RPMI8226 (cell line): ENCODE data around the gene ENGASE.
"Not testable (repeated sequence)": the region's sequence is repeated elsewhere in the genome, so short reads cannot be mapped to it uniquely, and the experiment has no call there.

Source experiments
- DNase-seq: peaks from one replicate; pipeline ENCODE4 v3.0.0-alpha.2; 2015

The ENGASE gene, protein sequence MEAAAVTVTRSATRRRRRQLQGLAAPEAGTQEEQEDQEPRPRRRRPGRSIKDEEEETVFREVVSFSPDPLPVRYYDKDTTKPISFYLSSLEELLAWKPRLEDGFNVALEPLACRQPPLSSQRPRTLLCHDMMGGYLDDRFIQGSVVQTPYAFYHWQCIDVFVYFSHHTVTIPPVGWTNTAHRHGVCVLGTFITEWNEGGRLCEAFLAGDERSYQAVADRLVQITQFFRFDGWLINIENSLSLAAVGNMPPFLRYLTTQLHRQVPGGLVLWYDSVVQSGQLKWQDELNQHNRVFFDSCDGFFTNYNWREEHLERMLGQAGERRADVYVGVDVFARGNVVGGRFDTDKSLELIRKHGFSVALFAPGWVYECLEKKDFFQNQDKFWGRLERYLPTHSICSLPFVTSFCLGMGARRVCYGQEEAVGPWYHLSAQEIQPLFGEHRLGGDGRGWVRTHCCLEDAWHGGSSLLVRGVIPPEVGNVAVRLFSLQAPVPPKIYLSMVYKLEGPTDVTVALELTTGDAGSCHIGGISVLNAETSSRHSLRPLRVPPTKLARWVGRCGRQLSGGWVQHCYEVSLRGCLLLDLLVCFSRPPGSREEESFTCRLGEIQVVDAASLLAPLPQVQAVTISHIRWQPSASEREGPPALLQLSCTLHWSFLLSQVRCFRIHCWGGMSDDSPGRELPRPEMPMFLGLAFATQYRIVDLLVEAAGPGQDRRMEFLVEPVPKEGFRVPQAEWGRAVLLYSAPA

DNA sequence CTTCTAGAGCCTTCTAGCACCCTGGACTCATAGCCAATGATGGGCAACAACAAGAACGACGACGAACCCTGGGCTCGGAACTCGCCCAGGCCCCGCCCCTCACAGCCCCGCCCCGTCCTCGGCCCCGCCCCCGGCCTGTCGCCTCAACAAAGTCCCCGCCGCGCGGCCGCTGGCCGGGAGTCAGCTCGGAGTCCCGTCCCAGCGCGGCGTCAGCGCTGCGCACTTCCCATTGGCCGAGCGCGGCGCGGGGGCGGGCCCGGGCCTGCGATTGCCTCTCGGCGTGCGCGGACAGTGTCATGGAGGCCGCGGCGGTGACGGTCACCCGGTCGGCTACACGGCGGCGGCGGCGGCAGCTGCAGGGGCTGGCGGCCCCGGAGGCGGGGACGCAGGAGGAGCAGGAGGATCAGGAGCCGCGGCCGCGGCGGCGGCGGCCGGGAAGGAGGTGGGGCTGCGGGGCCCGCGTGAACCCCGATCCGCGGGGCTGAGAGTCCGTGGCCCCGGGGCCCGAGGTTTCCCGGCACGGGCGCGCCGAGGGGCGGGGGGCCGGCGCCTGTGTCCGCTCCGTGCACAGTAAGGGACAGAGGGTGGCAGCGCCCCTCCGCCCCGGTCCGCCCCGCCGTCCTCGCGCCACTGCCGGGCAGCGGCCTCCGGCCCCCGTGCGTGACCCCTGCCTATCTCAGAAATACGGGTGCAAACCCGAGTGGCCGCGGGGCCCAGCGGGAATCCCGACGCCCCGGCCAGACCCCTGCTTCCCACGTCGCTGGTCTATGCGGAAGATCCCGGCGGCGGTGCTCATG, at the start of gene ENGASE:
Gene ENGASE (plus strand): TSS at position 176 of the 797 bp plus-strand sequence. CDS start 121 bp downstream, at position 297.
- DNase-seq = peak; percentile 95

DNA sequence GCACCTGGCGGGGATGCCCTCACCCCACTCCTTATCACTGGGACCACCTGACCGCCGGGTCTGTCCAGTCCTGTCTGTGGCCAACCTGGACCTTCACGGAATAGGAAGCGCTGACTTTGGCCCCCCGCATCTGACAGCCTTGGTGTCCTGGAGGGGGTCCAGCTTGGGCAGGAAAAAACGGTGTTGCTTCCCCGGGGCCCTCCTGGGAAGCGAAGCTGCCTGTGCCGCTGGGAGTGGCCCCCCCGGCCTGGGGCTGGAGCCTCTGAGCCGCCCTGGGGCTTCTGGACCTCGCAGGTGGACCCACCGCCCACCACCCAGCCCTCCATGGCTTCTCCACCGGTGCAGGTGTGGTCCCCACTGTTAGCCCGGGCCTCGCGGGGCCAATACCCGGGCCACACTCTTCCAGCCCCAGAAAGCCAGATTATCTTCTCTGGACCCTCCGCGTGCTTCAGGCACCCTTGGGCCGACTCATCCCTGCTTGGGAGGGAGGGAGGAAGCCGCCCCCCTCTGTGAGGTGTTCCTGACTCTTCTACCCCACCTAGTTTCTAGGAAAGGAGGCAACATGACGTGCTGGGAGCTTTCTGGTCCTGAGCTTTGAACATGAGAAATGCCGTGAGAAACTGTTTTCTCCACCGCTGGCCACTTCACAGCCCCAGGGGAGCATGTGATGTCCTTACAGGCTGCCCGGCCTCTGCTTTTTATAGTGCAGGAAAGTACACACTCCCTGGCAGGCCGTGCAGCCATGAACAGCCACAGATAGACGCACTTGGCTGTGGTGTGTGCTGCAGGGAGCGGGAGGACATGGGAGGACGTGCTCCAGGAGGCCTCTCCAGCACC, 49.5 kb upstream of the ENGASE start:
- DNase-seq = no peak

DNA sequence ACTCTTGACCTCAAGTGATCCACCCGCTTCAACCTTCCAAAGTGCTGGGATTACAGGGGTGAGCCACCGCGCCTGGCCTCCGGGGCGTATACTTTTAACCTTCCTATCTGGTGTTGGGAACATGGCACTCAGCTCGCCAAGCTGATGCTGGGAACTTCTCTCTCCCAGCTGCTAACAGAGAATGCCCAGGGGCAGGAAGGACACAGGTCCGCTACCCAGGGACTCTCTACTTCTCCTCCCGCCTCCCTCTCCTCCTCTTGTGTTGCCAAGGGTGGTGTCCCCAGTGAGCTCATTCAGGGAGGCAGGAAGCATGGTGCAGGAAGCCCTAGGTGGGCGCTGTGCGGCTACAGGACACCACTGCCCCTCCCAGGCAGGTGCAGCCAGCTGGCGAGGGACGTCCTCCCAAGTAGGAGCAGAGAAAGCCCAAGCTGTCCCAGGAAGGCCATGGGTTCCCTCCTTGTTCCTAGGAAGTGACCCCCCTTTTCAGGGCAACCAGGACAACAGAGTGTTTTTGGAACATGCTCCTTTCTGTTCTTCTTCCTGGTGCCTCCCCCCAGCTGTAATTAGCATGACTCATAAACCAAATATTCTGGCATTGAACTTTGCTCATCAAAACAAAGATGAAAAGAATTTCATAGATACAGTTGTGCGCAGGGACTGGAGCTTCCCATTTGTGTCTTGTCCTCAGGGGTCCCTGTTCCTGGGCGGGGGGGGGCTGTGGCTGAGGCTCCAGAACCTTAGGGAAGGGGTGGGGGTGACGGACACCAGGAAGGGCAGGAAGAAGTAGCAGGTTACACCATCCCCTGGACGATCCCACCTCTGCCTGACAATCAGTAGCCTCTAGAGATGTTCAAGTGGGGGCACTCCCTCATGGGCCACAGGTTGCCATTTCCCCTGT, 48.0 kb upstream of the ENGASE start:
- no peak for DNase-seq

DNA sequence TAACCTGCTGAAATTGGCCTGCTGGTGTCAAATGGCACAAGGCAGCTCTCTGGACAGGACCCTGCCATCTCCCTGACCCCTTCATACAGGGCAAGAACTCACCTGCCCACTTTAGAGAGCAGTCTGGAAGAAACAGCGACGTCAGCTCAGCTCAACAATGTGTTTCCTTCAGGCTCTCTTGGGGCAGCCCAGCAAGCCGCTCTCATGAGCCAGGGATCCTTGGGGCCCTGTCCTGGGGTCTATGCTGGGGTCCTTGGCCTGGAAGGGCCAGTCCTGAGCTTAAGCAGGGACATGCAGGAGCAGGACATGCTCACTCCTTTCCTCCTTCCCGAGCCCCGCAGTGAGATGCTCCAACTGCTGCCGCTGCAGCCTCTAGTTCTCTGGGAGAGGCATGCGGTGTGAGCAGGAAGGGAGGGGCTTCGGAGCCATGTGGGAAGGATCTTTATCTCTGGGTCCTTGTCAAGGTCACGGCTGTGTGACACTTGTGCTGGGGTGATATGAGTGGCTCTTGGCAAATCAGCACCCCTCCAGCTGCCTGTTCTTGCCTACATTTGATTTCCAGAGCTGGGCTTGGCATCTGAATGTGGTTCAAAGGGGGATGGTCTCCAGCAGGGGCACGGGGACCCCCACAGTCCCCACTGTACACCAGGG, 47.2 kb upstream of the ENGASE start:
- no peak for DNase-seq

DNA sequence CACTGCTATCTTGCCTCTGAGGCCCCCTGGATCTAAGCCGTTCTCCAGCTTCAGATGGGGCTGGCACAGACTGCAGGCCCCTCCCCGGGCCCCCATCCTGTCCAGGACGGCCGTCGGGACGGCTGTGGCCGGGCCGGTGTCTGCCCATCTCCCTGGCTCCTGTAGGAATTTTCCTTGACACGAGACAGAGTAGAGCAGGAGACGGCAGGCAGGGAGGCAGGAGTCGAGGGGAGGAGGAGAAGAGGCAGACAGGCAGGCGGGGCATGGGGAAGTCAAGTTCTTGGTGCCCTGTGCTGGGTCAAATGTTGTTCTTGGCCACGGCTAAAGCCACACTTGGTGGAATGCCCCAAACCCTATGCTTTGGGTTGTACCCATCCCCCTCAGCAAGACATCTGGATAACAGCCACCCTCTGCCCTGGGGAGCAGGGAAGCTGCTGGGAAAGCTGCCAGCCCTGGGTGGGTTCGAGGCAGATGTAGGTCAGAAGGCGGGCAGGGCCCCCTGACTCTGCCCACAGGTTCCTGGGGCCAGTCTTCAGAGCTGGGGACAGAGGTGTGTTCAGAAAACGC, 46.6 kb upstream of the ENGASE start:
- peak; percentile 32 for DNase-seq

DNA sequence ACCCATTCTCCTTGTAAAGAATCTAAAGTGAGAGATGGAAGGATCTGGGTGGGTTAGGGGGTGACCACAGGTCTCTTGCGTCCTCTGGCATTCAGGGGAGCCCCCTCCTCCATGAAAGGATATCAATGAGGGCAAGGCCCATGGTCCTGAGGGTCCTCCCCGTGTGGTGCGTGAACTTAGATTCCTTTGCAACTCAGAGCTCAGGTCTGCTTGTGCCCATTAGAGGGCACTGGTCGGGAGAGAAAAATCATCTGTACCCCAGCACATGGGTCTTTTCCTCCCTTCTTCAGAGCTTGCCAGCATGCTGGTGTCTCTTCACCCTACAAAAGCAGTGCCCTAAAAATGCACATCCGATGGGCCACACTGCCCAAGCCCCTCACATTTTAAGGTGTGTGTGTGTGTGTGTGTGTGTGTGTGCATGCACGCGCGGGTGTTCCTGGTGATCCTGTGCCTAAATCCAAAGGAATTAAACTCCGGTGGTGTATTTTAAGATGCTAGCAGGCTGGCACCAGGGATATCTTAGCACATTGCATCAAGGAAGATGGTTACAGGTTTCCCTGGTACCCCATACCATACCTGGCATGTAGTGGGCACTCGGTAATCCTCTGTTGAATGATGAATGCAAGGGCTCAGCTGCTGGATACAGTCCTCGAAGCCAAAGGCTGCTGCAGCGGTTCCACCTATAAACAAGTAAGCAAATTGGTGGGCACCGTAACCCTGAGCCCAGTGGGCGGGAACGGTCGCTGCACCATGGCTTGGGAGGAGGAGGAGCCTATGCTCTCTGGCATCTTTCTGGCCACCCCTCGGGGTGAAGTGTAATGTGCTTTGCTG, 45.9 kb upstream of the ENGASE start:
- DNase-seq = peak; percentile 15

DNA sequence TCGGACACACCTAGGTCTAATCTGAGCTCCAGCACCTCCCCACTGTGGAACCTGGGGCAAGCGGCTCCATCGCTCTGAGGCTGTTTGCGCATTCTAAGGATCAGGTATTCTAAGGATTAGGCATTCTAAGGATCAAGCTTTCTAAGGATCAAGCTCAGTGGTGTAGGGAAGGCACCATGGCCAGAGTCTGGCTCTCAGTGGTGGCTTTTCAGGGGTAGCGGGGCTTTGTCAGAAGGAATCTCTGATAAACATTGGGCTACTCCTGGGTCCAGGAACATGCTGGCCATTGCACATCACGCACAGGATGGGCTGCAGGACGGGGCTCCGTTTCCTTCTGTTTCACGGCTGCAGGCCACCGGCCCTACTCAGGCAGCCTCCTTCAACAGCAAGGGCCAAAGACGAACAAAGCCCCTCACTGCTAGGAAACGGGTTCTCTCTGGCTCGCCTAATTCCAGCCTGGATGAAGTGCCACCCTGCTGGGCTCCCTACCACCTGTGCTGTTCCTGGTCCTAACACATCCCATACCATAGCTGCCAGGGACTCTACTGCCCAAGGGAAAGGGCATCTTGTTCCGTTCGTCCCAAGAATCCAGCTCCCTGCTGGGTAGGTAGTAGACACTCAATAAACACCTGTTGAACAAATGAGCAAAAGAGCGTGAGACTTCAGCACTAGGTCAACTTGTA, 45.2 kb upstream of the ENGASE start:
- DNase-seq = no peak

DNA sequence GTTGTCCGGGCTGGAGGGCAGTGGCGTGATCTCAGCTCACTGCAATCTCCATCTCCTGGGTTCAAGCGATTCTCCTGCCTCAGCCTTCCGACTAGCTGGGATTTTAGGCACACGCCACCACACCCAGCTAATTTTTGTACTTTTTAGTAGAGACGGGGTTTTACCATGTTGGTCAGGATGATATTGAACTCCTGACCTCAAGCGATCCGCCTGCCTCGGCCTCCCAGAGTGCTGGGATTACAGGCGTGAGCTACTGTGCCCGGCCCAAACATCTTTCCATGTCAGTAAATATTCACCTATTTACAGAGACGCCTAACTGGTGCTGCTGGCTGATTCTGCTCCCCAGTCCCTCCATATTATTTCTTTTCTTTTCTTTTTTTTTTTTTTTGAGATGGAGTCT, 44.0 kb upstream of the ENGASE start:
- not testable (repeated sequence) for DNase-seq

DNA sequence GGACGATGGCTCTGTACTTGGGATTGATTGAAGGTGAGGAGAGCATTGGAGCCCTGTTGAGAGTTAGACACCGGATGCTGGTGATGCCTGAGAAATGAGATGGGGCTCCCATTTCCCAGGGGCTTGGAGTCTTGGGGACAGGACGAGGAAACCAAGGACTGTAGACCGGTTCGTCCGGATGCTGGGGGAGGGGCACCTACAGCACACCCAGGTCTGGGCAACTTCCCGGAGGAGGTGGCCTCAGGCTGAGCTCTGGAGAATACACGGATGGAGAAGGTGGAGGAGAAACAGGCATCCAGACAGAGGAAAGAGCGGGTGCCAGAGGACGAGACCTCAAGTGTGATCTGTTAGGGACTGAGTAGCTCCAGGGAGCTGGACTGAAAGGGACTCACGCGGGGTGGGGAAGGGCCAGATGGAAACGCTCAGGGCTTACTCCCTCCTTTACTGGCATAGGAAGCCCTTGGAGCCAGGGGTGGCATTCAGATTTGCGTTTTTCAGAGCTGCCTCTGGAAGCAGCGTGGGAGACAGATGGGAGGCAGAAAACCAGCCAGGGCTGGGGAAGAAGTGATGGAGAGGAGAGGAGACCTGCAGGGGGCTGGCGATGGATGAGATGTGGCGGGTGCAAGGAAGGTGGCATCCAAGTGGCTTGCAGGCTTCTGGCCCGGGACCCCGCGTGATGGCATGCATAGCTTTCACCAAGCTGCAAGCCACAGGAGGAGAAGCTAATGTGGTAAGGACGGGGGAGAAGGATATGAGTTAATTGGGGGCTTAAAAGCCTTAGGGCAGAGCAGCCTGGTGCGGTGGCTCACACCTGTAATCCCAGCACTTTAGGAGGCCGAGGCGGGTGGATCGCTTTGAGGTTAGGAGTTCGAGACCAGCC, 42.4 kb upstream of the ENGASE start:
- DNase-seq = no peak

DNA sequence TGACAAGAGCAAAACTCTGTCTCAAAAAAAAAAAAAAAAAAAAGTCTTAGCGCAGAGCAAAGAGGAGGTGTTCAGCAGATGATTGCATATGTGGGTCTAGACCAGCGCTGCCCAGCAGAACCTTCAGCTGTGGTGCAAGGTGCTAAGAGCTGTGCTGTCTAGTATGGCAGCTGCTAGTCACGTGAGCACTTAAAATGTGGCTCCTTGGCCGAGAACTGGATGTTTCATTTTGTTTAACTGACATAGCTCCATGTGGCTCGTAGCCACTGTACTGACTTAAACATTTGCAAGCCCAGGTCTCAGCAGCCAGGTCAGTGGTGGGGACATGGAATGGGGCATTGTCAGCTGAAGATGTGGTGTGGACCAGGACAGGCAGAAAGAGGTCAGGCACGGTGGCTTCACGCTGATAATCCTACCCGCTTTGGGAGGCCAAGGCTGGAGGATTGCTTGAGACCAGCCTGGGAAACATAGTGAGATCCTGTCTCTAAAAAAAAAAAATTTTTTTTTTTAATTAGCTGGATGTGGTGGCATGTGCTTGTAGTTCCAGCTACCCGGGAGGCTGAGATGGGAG, 41.5 kb upstream of the ENGASE start:
- DNase-seq = peak; percentile 30

DNA sequence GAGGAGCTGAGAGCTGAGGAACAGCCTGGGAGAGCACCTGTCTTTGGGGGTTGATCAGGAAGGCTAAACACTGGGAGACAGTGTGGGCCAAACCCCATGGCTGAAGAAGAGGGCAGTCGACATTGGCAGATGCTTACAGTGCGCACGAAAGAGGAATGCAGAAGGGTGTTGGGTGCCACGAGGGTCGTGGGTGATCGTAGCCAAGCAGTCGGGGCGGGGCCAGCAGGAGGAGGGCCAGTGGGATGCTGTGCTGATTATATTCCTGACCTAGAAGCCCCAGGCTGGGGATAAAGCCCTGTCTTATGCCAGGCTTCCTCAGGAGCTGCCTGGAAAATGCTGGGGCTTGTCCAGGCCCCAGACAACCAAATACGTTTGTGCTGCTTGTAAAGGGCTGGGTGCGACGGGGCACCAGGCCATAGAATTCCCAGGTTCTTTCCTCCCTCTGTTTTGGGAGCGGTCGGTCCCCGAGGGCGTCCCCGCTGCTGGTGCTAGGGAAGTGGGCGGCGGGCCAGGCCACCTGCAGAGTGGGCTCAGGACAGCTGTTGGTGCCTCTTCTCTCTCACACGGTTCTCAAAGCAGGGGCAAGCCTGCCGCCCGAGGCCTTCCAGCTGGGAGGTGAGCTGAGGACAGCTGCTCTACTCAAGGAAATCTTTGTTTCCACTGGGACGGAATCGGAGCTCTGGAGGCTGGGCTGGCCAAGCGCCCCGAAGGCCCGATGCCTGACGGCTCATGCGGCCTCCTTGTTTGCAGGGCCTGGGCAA, 40.7 kb upstream of the ENGASE start:
- no peak for DNase-seq

DNA sequence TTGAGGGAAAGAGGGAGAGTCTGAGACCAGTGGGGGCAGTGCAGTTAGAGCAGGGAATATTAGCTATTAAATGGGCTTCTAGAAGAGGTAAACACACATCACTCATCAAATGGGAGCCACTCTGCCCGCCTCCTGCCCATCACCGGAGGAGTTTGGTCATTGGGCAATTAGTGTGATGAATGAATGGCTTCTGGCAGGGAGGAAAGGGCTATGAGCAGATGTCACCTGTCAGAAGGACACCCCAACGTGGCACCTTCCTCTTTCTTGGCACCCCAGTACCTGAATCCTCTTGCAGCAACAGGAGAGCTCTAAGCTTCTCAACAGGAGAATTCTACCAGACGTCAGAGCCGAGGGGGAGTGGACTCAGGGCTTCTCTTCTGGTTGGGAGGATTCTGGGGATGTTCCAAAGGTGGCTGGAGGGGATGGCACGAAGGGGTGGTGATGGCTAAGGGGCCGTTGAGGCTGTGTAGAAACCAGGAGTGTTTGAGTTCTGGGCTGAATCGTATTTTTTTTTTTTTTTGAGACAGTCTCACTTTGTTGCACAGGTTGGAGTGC, 39.6 kb upstream of the ENGASE start:
- DNase-seq = no peak

DNA sequence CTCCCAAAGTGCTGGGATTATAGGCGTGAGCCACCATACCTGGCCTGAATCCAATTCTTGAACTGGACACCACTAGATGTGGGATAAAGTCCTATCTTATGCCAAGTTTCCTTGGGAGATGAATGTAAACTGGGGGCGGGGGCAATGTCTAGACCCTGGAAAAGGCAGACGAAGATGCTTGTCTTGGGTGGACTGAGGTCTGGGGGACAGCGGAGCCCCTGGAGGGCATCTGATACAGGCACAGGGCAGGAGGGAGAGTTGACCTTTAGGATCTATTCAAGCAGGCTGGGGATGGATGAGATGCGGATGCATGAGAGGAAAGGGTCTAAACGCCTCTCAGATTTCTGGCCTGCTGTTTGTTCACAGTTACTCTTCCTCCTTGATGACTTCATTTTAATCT, 38.9 kb upstream of the ENGASE start:
- no peak for DNase-seq

DNA sequence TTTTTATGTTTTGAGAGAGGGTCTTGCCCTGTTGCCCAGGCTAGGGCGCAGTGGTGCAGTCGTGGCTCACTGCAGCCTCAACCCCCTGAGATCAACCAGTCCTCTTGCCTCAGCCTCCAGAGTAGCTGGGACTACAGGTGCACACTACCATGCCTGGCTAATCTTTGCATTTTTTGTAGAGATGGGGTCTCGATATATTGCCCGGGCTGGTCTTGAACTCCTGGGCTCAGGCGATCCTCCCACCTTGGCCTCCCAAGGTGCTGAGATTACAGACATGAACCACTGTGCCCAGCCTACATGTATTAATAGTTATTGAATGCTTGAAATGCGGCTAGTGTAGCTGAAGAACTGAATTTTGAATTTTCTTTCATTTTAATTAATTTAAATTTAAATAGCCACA, 38.4 kb upstream of the ENGASE start:
- DNase-seq = no peak

DNA sequence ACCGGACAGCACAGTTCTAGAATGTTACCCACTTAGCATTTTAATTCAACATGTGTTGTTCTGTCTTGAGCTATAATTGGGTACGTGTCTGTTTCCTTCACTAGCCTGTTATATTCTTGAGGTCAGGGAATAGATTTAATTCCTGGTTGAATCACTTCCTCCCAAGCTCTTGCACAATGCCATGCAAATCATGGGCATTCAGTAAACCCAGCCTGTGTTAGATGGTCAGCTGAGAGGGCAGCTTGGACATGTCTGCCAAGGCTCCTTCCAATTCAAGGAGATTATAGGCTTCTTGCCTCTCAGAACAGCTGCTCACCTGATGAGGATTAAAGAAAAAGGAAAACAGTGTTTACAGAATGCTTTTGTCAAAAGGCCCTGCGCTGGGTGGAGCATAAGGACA, 38.0 kb upstream of the ENGASE start:
- DNase-seq = no peak

DNA sequence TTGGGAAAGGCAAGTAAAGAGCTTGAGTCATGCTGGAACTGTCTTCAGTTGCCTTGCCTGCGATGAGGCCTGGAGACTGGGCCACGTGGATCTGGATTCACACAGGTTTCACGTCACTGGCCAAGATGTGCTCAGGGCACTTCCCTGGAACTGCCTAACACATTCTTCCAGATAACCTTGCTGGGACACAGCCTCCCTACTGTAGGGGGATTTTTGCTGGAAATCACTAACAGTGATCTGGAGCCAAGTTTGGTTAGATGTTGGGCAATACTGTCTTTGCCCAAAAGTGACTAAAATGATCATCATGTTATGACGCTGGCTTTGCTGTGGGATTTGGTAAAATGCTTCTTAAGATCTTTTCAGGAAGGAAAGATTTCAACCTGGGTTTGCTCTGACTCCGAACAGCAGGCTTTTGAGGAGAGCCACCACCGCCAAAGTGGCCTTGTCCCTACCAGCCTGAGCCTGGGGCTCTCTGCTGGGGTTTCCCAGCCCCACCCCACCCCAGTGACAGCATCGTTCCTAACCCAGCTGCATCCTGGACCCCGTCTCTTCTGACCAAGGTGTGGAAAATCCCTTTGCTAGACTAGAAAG, 36.0 kb upstream of the ENGASE start:
- DNase-seq = no peak
